GM18868 (cell line): ENCODE results near the gene LAMB1.
"Not testable (repeated sequence)": the region's sequence is repeated elsewhere in the genome, so short reads cannot be mapped to it uniquely, and the experiment has no call there.

Experiments
- ATAC-seq: cut with Tn5 transposase; IDR thresholded peaks from one replicate; pipeline ENCODE4 v1.9.1; 2021; ENCODE audit warnings: mild to moderate bottlenecking, moderate library complexity; ENCODE audit not compliant: unreplicated experiment

LAMB1 gene

GRCh38 chr7:107922886-107923285 is 80.1 kb downstream of the LAMB1 start:
- no peak for ATAC-seq

GRCh38 chr7:107921826-107922225 is 81.1 kb downstream of the LAMB1 start:
- not testable (repeated sequence) for ATAC-seq

- no peak for ATAC-seq
These were observed 82.8 kb downstream of the LAMB1 start for GRCh38 chr7:107920048-107920772.

GRCh38 chr7:107918948-107919347 is 84.0 kb downstream of the LAMB1 start:
- ATAC-seq, result no peak

GRCh38 chr7:107917763-107918651 is 85.0 kb downstream of the LAMB1 start:
- peak; percentile 74 for ATAC-seq

- no peak for ATAC-seq
These were observed 87.4 kb downstream of the LAMB1 start for GRCh38 chr7:107915541-107915940.

GRCh38 chr7:107914831-107915230 is 88.1 kb downstream of the LAMB1 start:
- ATAC-seq, result no peak

GRCh38 chr7:107913851-107914250 is 89.1 kb downstream of the LAMB1 start:
- no peak for ATAC-seq

GRCh38 chr7:107911981-107912380 is 91.0 kb downstream of the LAMB1 start:
- ATAC-seq, result no peak

- no peak for ATAC-seq
These were observed 93.5 kb downstream of the LAMB1 start for GRCh38 chr7:107909445-107909844.

GRCh38 chr7:107907790-107908189 is 95.2 kb downstream of the LAMB1 start:
- ATAC-seq, result no peak

- no peak for ATAC-seq
These were observed 100.6 kb downstream of the LAMB1 start for GRCh38 chr7:107902381-107902780.

- no peak for ATAC-seq
These were observed 102.4 kb downstream of the LAMB1 start for GRCh38 chr7:107900496-107901015.

- ATAC-seq, result peak; percentile 43
These were observed 103.9 kb downstream of the LAMB1 start for GRCh38 chr7:107898997-107899594.

GRCh38 chr7:107892367-107892741 is 110.6 kb downstream of the LAMB1 start:
- ATAC-seq, result not testable (repeated sequence)

GRCh38 chr7:107891636-107892366 is 111.2 kb downstream of the LAMB1 start:
- peak; percentile 30 for ATAC-seq

- ATAC-seq, result peak; percentile 98
These were observed 111.9 kb downstream of the LAMB1 start, which contains the start of gene DLD for GRCh38 chr7:107890962-107891635. Gene DLD, plus strand, starts transcription at chr7:107891183. Its CDS starts 68 bp downstream, at chr7:107891251.

GRCh38 chr7:107890493-107890961 is 112.4 kb downstream of the LAMB1 start:
- ATAC-seq, result peak; percentile 1

GRCh38 chr7:107889992-107890391 is 113.0 kb downstream of the LAMB1 start:
- no peak for ATAC-seq

- not testable (repeated sequence) for ATAC-seq
These were observed 115.1 kb downstream of the LAMB1 start for GRCh38 chr7:107887827-107888226.
